GM12878 (cell line): ENCODE data around the gene SMOC2. TPM values are rescaled to one million over a fixed set of nuclear protein-coding genes. Genes with fewer than 3 reads are reported as not detected.

Experiments
- ATAC-seq: fragments of 200-7000 bp; cut with Tn5 transposase; 3 replicates; pipeline ENCODE4 v1.9.1; 2020; ENCODE audit warnings: mild to moderate bottlenecking, moderate library complexity
- BruUV-seq: library from RNA; stranded (reverse); fragments of 400-500 nt; replicated peaks from 2 replicates; lab custom pipeline; 2021; lab: Mats Ljungman, UMichigan
- CTCF ChIA-PET: fragments of 300-600 bp; sonication (Branson Sonifier 250); formaldehyde crosslinking; extraction: SDS; loops from one replicate; lab custom pipeline; 2021; ENCODE audit warnings: inconsistent platforms; lab: Yijun Ruan, JAX
- POLR2A ChIA-PET: fragments of 350-600 bp; formaldehyde crosslinking; extraction: SDS; loops from one replicate; lab custom pipeline; 2021; ENCODE audit warnings: inconsistent platforms; lab: Charles Lee
- RAD21 ChIA-PET: fragments of 300-600 bp; sonication (Branson Sonifier 250); formaldehyde crosslinking; loops from one replicate; lab custom pipeline; 2023; ENCODE audit warnings: antibody characterized with exemption; ENCODE audit not compliant: unreplicated experiment; lab: Charles Lee
- SMC1A ChIA-PET: fragments of 300-600 bp; sonication (Branson Sonifier 250); formaldehyde crosslinking; loops from one replicate; lab custom pipeline; 2023; ENCODE audit not compliant: unreplicated experiment, uncharacterized antibody; lab: Charles Lee
- DNase-seq: peaks from one replicate; pipeline ENCODE4 v3.0.0-alpha.2; 2011; ENCODE audit warnings: low read depth, low spot score
- FAIRE-seq: peaks from 3 replicates; lab custom pipeline; 2011; peaks lifted over from hg19 to GRCh38; lab: Jason Lieb, UNC
- H2AFZ ChIP-seq: 2 replicates; pipeline ENCODE4 v1.6.0; 2011; ENCODE audit warnings: low read depth, low read length, control low read depth; ENCODE audit not compliant: control insufficient read depth
- H3K27ac ChIP-seq: 2 replicates; pipeline ENCODE4 v1.5.1; 2011; ENCODE audit warnings: control low read depth; ENCODE audit not compliant: control insufficient read depth, insufficient read depth
- H3K27me3 ChIP-seq, 2 experiments: replicated peaks in 1 of 2; 2 replicates each; pipeline versions ENCODE4 v1.6.0 to v1.6.1; 2011; ENCODE audit warnings: low read length in 1 of 2; ENCODE audit not compliant: control insufficient read depth in 2 of 2, insufficient read depth in 2 of 2
- H3K36me3 ChIP-seq, 2 experiments: 2 replicates each; pipeline ENCODE4 v1.5.1; 2011; ENCODE audit warnings: low read length in 1 of 2; ENCODE audit not compliant: control insufficient read depth in 2 of 2, insufficient read depth in 2 of 2
- H3K4me1 ChIP-seq: 2 replicates; pipeline ENCODE4 v1.6.1; 2011; ENCODE audit warnings: mild to moderate bottlenecking, low read length, moderate library complexity, mixed read lengths; ENCODE audit not compliant: control insufficient read depth, insufficient read depth
- H3K4me2 ChIP-seq: 2 replicates; pipeline ENCODE4 v1.6.0; 2011; ENCODE audit warnings: control low read depth; ENCODE audit not compliant: control insufficient read depth, insufficient read depth
- H3K4me3 ChIP-seq: fragments of 200-600 bp; sonication (generic); 2 replicates; pipeline ENCODE4 v1.5.1; 2016
- H3K79me2 ChIP-seq: 2 replicates; pipeline ENCODE4 v1.6.0; 2011; ENCODE audit warnings: low read length; ENCODE audit not compliant: control insufficient read depth, insufficient read depth
- H3K9ac ChIP-seq: 2 replicates; pipeline ENCODE4 v1.8.0; 2011; ENCODE audit warnings: low read length, control low read depth, mixed read lengths; ENCODE audit not compliant: control insufficient read depth, insufficient read depth
- H3K9me3 ChIP-seq: replicated peaks from 3 replicates; pipeline ENCODE4 v1.5.1; 2011; ENCODE audit warnings: mild to moderate bottlenecking, low read length; ENCODE audit not compliant: control insufficient read depth, insufficient read depth
- H4K20me1 ChIP-seq: 2 replicates; pipeline ENCODE4 v1.6.0; 2011; ENCODE audit not compliant: control insufficient read depth, insufficient read depth
- DPF2 ChIP-seq: fragments of 450-650 bp; IDR thresholded peaks from 2 replicates; pipeline ENCODE4 v1.6.1; 2017; ENCODE audit warnings: mild to moderate bottlenecking
- EP300 ChIP-seq, 2 experiments: fragments of 150-350 bp in 1 of 2; IDR thresholded peaks; 2 replicates each; pipeline ENCODE4 v1.6.1; 2011 to 2012; ENCODE audit warnings: low read depth in 2 of 2, low read length in 2 of 2, borderline replicate concordance in 1 of 2, improper control_type of control experiment in 1 of 2, inconsistent platforms in 1 of 2; ENCODE audit not compliant: control insufficient read depth in 1 of 2
- EZH2 ChIP-seq: IDR thresholded peaks from 2 replicates; pipeline ENCODE4 v1.6.1; 2012; ENCODE audit warnings: low read depth, mild to moderate bottlenecking, control low read depth, inconsistent platforms, low read length, borderline replicate concordance; ENCODE audit not compliant: control insufficient read depth
- FOS ChIP-seq: IDR thresholded peaks from 3 replicates; pipeline ENCODE4 v1.6.1; 2011; ENCODE audit warnings: borderline replicate concordance; ENCODE audit not compliant: insufficient read length; ENCODE audit errors: extremely low read depth
- KDM1A ChIP-seq: fragments of 200-600 bp; sonication (generic); IDR thresholded peaks from 2 replicates; pipeline ENCODE4 v1.6.1; 2016; ENCODE audit warnings: borderline replicate concordance
- RAD51 ChIP-seq: fragments of 450-650 bp; IDR thresholded peaks from 2 replicates; pipeline ENCODE4 v1.6.1; 2016; ENCODE audit warnings: moderate library complexity, mild to moderate bottlenecking, inconsistent platforms
- STAT3 ChIP-seq: IDR thresholded peaks from 2 replicates; pipeline ENCODE4 v1.6.1; 2011; ENCODE audit warnings: low read depth, low read length, improper control_type of control experiment
- TARDBP ChIP-seq: IDR thresholded peaks from 2 replicates; pipeline ENCODE4 v1.6.1; 2016; ENCODE audit warnings: borderline replicate concordance
- ZNF384 ChIP-seq: IDR thresholded peaks from 2 replicates; pipeline ENCODE4 v1.6.1; 2012; ENCODE audit warnings: low read depth, mild to moderate bottlenecking, low read length, improper control_type of control experiment, borderline replicate concordance
- WGBS: methylation state at CpG from one replicate; pipeline ENCODE4 v1.1.6; 2016; ENCODE audit warnings: low lambda C conversion rate; ENCODE audit not compliant: insufficient replicate concordance, insufficient coverage; ENCODE audit errors: missing lambda C conversion rate; 5-methylcytosine and 5-hydroxymethylcytosine counted together
- in situ Hi-C: fragments of 300-500 bp; cut with MboI; formaldehyde crosslinking; loops from 9 replicates; pipeline ENCODE4 v1.14.3; 2018; ENCODE audit warnings: mixed read lengths
- intact Hi-C: fragments of 100-400 bp; cut with micrococcal nuclease; formaldehyde crosslinking; loops from one replicate; pipeline ENCODE4 v1.14.2; 2022; ENCODE audit not compliant: unreplicated experiment
- polyA plus RNA-seq, 11 experiments: library from polyadenylated mRNA; depleted of rRNA in 4 of 11; unstranded in 6 of 11; stranded (reverse) in 5 of 11; fragments of >200 nt; fragmentation: Nextera tagmentation in 4 of 11; fragmentation: Illumina TruSeq in 1 of 11; extraction: Ambion mirVana in 4 of 11; extraction: Trizol in 1 of 11; gene quantifications; 1 replicate in 1 of 11; 2 replicates in 10 of 11; pipeline versions ENCODE4 v1.2.1 to v1.2.3, GENCODE V29; 2011 to 2016; ENCODE audit warnings: inconsistent platforms in 2 of 11, missing spikeins in 2 of 11, low read depth in 1 of 11
- total RNA-seq, 4 experiments: library from RNA; depleted of rRNA in 3 of 4; stranded (reverse); fragments of >200 nt in 3 of 4; fragmentation: Illumina TruSeq in 1 of 4; extraction: Trizol in 1 of 4; gene quantifications; 2 replicates each; pipeline versions ENCODE4 v1.2.1 to v1.2.3, GENCODE V29; 2013 to 2021
- TF ChIP-seq, protein P1 (sequence below): fragments of 450-650 bp; IDR thresholded peaks from 2 replicates; pipeline ENCODE4 v1.6.1; 2017; ENCODE audit warnings: low read depth, mild to moderate bottlenecking, moderate library complexity
- TF ChIP-seq, protein P2 (sequence below): fragments of 450-650 bp; IDR thresholded peaks from 2 replicates; pipeline ENCODE4 v1.6.1; 2018; ENCODE audit warnings: mild to moderate bottlenecking, low read depth, moderate library complexity; ENCODE audit not compliant: partially characterized antibody

SMOC2 gene
- total and polyA plus RNA-seq, 10 of the 15 experiments (the other 5 are each of a cell fraction or from before 2014, with no cell fraction given): 0.10 to 0.12 TPM; not detected in 8

DNA sequence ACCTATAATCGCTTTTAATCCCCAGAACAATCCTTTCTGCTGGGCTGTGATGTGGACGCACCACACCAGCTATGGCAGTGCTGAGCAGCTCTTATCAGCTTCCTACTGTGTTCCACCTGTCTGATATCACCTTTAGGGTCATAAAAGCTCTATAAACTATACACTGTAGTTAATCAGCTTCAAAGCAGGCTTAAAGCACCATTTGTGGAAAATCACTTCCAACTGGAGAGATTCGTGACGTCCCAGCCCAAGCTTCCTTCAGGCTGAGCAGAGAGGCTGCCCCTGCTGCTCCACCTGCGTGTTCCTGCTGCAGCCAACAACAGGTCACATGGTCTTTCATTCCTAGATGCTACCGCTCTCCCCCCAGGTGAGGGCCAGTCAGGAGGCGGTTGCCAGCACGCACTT, 156.5 kb downstream of the SMOC2 start:
- ChIA-PET POLR2A (no interaction called here), SMC1A (no interaction called here), RAD21 (no interaction called here), CTCF (no interaction called here)
- Histone ChIP-seq H3K4me1 (no peaks in the 10 kb centered on the region), H3K9me3 (no peaks in the 10 kb centered on the region; the same call in 2 of the 3 replicates), H4K20me1 (no peaks in the 10 kb centered on the region), H3K27me3 (no peaks in the 10 kb centered on the region), H3K9ac (no peak overlapping the region), H3K27ac (no peak overlapping the region), H3K4me2 (no peak overlapping the region), H3K4me3 (no peak overlapping the region), H2AFZ (no peak overlapping the region), H3K36me3 (no peaks in the 10 kb centered on the region), H3K79me2 (no peaks in the 10 kb centered on the region)
- DNase-seq: no peak
- FAIRE-seq: no peak
- intact Hi-C loops (no loop called here), in situ Hi-C loops (no loop called here)
- BruUV-seq: no TSS peak
- WGBS: 21% methylated on average over 8 of the region's 8 CpGs
- no peak for ATAC-seq
- TF ChIP-seq, protein P1, sequence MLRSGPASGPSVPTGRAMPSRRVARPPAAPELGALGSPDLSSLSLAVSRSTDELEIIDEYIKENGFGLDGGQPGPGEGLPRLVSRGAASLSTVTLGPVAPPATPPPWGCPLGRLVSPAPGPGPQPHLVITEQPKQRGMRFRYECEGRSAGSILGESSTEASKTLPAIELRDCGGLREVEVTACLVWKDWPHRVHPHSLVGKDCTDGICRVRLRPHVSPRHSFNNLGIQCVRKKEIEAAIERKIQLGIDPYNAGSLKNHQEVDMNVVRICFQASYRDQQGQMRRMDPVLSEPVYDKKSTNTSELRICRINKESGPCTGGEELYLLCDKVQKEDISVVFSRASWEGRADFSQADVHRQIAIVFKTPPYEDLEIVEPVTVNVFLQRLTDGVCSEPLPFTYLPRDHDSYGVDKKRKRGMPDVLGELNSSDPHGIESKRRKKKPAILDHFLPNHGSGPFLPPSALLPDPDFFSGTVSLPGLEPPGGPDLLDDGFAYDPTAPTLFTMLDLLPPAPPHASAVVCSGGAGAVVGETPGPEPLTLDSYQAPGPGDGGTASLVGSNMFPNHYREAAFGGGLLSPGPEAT: no peak
- no peak for TF ChIP-seq RAD51

DNA sequence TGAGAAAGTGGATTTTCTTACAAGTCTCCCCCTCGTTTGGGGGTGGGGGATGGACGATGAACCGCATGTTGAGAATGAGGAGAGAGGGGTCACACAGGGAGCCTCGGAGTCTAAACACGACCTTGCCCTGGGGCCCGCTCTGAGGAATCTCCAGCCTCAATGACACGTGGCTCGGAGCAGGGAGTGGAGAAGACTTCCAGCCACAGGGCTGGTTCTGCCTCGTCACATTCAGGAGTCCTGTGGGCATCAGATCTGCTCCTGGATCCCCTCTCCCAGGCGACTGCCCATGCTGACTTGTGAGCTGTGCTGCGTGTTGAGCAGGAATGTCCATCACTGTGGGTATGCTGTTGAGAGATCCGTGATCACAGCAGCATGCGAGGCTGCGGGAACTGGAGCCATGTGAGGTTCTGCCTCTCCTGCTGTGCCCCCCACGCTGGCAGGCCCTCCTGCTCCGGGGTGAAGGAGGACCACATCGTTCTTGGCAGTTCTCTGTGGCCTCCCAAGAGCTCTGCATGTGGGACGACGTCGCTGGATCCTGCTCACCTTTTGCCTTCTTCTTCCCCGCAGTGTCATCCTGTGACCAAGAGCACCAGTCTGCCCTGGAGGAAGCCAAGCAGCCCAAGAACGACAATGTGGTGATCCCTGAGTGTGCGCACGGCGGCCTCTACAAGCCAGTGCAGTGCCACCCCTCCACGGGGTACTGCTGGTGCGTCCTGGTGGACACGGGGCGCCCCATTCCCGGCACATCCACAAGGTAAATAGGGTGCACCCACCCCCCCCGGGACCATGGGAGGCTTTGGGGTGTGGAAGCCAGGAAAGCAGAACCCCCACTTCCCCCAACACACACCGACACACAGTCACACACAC, 157.5 kb downstream of the SMOC2 start:
- intact Hi-C loops (no loop called here), in situ Hi-C loops (no loop called here)
- H3K27me3 ChIP-seq: no peaks in the 10 kb centered on the region
- ChIA-PET POLR2A (no interaction called here), CTCF (no interaction called here), RAD21 (no interaction called here), SMC1A (interaction anchor here (0.6 kb wide), 1 partner anchor 229 kb away, joined by 3 read pairs; no protein-coding TSS in a partner anchor)
- no peaks in the 10 kb centered on the region for H3K4me1 ChIP-seq
- DNase-seq: no peak
- no peak for FAIRE-seq
- no peaks in the 10 kb centered on the region for H3K36me3 ChIP-seq
- no TSS peak for BruUV-seq
- no peaks in the 10 kb centered on the region for H4K20me1 ChIP-seq
- no peaks in the 10 kb centered on the region for H3K79me2 ChIP-seq
- 46% methylated on average over 25 of the region's 32 CpGs for WGBS
- no peak overlapping the region for H3K4me2 ChIP-seq
- H2AFZ ChIP-seq: no peak overlapping the region
- H3K4me3 ChIP-seq: no peak overlapping the region
- no peak overlapping the region for H3K9ac ChIP-seq
- ATAC-seq: no peak
- H3K9me3 ChIP-seq: no peaks in the 10 kb centered on the region; the same call in 2 of the 3 replicates
- no peak overlapping the region for H3K27ac ChIP-seq
- TF ChIP-seq TARDBP (no peak), EZH2 (no peak), EP300 (IDR thresholded peaks at IDR 0.05; ENCODE audit: borderline replicate concordance in 1 of 2, control insufficient read depth in 1 of 2, low read depth in 2 of 2, low read length in 2 of 2) (no peak), ZNF384 (no peak), STAT3 (no peak), FOS (no peak), KDM1A (no peak), DPF2 (no peak)
- TF ChIP-seq, protein P2, sequence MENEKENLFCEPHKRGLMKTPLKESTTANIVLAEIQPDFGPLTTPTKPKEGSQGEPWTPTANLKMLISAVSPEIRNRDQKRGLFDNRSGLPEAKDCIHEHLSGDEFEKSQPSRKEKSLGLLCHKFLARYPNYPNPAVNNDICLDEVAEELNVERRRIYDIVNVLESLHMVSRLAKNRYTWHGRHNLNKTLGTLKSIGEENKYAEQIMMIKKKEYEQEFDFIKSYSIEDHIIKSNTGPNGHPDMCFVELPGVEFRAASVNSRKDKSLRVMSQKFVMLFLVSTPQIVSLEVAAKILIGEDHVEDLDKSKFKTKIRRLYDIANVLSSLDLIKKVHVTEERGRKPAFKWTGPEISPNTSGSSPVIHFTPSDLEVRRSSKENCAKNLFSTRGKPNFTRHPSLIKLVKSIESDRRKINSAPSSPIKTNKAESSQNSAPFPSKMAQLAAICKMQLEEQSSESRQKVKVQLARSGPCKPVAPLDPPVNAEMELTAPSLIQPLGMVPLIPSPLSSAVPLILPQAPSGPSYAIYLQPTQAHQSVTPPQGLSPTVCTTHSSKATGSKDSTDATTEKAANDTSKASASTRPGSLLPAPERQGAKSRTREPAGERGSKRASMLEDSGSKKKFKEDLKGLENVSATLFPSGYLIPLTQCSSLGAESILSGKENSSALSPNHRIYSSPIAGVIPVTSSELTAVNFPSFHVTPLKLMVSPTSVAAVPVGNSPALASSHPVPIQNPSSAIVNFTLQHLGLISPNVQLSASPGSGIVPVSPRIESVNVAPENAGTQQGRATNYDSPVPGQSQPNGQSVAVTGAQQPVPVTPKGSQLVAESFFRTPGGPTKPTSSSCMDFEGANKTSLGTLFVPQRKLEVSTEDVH: no peak
